Activated T-helper 1 cell treated with Interleukin-2 at 50 U/mL for 16 hours (primary cell): ENCODE data around the gene APOB.

Experiments
- DNase-seq: peaks from one replicate; pipeline ENCODE4 v3.0.0-alpha.2; 2020; ENCODE audit warnings: low read depth

Gene APOB

GRCh38 chr2:21046506-21046905, 2.6 kb upstream of the APOB start:
- no peak for DNase-seq

GRCh38 chr2:21044694-21045371, 960 bp upstream of the APOB start:
- DNase-seq = no peak

- DNase-seq = peak; percentile 22
These were observed 722 bp downstream of the APOB start for GRCh38 chr2:21042958-21043743.

GRCh38 chr2:21042708-21042957, 1.2 kb downstream of the APOB start:
- no peak for DNase-seq

GRCh38 chr2:21041943-21042707, 1.7 kb downstream of the APOB start:
- no peak for DNase-seq

GRCh38 chr2:21041462-21041861, 2.4 kb downstream of the APOB start:
- no peak for DNase-seq

GRCh38 chr2:21040468-21041377, 3.1 kb downstream of the APOB start:
- DNase-seq = no peak

GRCh38 chr2:21039979-21040467, 3.9 kb downstream of the APOB start:
- DNase-seq = no peak

GRCh38 chr2:21039080-21039556, 4.8 kb downstream of the APOB start:
- DNase-seq = no peak

GRCh38 chr2:21038403-21039073, 5.3 kb downstream of the APOB start:
- DNase-seq = no peak

GRCh38 chr2:21037671-21038108, 6.2 kb downstream of the APOB start:
- no peak for DNase-seq

GRCh38 chr2:21036708-21037670, 6.9 kb downstream of the APOB start:
- DNase-seq = no peak

GRCh38 chr2:21035974-21036707, 7.7 kb downstream of the APOB start:
- DNase-seq = no peak

GRCh38 chr2:21035282-21035973, 8.4 kb downstream of the APOB start:
- no peak for DNase-seq

- no peak for DNase-seq
These were observed 8.9 kb downstream of the APOB start for GRCh38 chr2:21034972-21035279.

- DNase-seq = no peak
These were observed 9.5 kb downstream of the APOB start for GRCh38 chr2:21034156-21034971.

GRCh38 chr2:21033237-21034155, 10.4 kb downstream of the APOB start:
- DNase-seq = no peak
